Type B pancreatic cell (in vitro differentiated cells): Measurements from ENCODE around the gene LRTM2. TPM values are rescaled to one million over a fixed set of nuclear protein-coding genes. Genes with fewer than 3 reads are reported as not detected.

Experiments
- DNase-seq: peaks from one replicate; pipeline ENCODE4 v3.0.0; 2021; ENCODE audit warnings: mixed read lengths; ENCODE audit not compliant: unreplicated experiment; ENCODE audit errors: extremely low spot score
- H3K27ac Mint-ChIP-seq: 2 replicates; pipeline ENCODE4 v1.8.0; 2021; ENCODE audit warnings: mild to moderate bottlenecking, mixed read lengths
- H3K27me3 Mint-ChIP-seq: 2 replicates; pipeline ENCODE4 v1.8.0; 2021; ENCODE audit warnings: mixed read lengths
- H3K36me3 Mint-ChIP-seq: 2 replicates; pipeline ENCODE4 v1.8.0; 2021; ENCODE audit warnings: mixed read lengths
- H3K4me1 Mint-ChIP-seq: one replicate; pipeline ENCODE4 v1.8.0; 2021; ENCODE audit warnings: mixed read lengths; ENCODE audit not compliant: unreplicated experiment
- H3K4me3 Mint-ChIP-seq: 2 replicates; pipeline ENCODE4 v1.8.0; 2021; ENCODE audit warnings: mild to moderate bottlenecking, mixed read lengths
- H3K9me3 Mint-ChIP-seq: 2 replicates; pipeline ENCODE4 v1.8.0; 2021; ENCODE audit warnings: mixed read lengths
- long read RNA-seq: library from polyadenylated mRNA; unstranded; transcript quantifications from one replicate; pipeline ENCODE4 v2.0.0, GENCODE V29; 2020
- total RNA-seq: library from RNA; stranded (reverse); gene quantifications from 2 replicates; pipeline ENCODE4 v1.2.1, GENCODE V29; 2021; ENCODE audit warnings: low replicate concordance
- TF ChIP-seq, protein P1 (sequence below): fragments of 200-600 bp; sonication (generic); conservative IDR thresholded peaks from 2 replicates; pipeline ENCODE4 v1.5.0; 2021; ENCODE audit warnings: antibody characterized with exemption, mild to moderate bottlenecking

Gene LRTM2
- total RNA-seq, result 0.12 and 0.95 TPM in 2 replicates
- long read RNA-seq, partial matches to known transcripts, result 1 of 1 reads
- long read RNA-seq, other reads (novel, unspliced or antisense), result 0 of 1 reads

DNA sequence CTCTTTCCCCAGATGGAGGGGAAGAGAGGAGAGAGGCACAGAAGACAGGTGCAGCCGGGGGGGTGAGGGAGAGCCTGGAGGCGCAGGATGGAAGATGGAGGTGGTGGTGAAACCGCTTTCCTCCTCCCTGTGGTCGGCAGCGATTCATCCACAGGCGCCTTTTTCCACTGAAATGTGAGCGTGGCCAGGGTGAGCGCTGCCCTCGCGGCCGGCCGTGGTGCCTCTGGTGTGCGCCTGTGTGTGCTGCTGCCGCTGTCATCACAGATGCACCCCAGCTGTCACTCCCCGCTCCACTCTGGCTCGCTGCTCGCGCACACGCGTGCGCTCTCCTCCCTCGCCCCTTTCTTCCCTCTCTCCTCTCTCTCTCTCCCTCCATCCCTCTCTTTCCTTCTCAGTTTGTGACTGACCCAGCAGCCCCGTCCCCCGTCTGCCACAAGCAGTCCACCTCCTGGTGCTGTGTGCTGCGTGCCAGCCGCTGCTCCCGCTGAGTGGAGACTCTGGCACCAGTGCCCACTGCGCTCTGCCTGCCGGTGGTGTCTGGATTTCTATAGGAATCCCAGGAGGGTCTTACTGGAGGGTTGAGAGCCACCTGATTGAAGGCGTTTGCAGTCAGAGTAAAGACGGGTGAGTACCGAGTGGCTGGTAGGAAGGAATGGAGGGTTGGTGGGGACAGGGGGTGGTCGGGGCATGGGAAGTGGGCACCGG, at the start of gene LRTM2:
Gene LRTM2 (plus strand): TSS at position 375 of the 705 bp plus-strand sequence. CDS start 7,584 bp downstream, outside the sequence.
- Mint-ChIP-seq H3K4me1 (no peaks in the 10 kb centered on the region), H3K9me3 (no peaks in the 10 kb centered on the region), H3K36me3 (no peaks in the 10 kb centered on the region), H3K27me3 (peaks cover 81% of the 10 kb centered on the region), H3K4me3 (no peak within 1 kb of the TSS), H3K27ac (no peak within 1 kb of the TSS)
- TF ChIP-seq, protein P1, sequence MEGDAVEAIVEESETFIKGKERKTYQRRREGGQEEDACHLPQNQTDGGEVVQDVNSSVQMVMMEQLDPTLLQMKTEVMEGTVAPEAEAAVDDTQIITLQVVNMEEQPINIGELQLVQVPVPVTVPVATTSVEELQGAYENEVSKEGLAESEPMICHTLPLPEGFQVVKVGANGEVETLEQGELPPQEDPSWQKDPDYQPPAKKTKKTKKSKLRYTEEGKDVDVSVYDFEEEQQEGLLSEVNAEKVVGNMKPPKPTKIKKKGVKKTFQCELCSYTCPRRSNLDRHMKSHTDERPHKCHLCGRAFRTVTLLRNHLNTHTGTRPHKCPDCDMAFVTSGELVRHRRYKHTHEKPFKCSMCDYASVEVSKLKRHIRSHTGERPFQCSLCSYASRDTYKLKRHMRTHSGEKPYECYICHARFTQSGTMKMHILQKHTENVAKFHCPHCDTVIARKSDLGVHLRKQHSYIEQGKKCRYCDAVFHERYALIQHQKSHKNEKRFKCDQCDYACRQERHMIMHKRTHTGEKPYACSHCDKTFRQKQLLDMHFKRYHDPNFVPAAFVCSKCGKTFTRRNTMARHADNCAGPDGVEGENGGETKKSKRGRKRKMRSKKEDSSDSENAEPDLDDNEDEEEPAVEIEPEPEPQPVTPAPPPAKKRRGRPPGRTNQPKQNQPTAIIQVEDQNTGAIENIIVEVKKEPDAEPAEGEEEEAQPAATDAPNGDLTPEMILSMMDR, result no peak
- no peak for DNase-seq

DNA sequence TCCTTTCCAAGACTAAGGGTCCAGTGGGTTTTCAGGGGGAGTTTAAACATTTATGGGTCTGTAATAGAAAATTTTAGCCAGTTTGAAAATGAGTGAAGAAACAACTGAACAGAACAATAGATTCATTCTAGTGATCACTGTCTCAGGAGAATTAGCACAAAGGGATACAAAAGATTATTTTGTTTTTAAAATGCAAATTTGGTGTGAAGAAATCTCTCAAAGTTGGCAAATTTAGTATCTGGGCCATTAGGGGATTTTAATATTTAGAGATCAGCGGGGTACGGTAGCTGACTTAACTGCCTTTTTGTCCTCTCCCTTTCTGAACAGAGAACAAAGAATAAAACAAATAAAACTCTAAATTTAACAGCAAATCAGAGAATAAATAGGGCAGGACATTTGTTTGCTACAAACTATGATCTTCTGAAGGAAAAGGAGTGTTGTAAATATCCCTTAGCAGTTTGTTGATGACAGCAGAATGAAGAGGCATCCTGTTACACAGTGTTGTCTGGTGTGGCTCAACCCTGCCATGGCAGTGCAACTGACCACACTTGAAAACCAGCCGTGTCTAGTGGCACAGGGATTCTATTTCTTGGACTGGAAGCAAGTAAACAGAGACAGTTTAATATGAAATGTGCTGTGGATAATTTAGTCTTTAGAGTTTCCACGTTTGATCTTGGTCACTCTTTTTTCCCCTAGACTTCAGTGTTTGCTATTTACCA, 46.3 kb upstream of the LRTM2 start:
- no peak for DNase-seq
- H3K4me1 Mint-ChIP-seq, result peaks cover 24% of the 10 kb centered on the region
- H3K27ac Mint-ChIP-seq, result no peak overlapping the region
- H3K9me3 Mint-ChIP-seq, result no peaks in the 10 kb centered on the region
- TF ChIP-seq, protein P1, result no peak
- peaks cover 48% of the 10 kb centered on the region for H3K36me3 Mint-ChIP-seq
- H3K27me3 Mint-ChIP-seq, result peaks cover 11% of the 10 kb centered on the region
- H3K4me3 Mint-ChIP-seq, result no peak overlapping the region

DNA sequence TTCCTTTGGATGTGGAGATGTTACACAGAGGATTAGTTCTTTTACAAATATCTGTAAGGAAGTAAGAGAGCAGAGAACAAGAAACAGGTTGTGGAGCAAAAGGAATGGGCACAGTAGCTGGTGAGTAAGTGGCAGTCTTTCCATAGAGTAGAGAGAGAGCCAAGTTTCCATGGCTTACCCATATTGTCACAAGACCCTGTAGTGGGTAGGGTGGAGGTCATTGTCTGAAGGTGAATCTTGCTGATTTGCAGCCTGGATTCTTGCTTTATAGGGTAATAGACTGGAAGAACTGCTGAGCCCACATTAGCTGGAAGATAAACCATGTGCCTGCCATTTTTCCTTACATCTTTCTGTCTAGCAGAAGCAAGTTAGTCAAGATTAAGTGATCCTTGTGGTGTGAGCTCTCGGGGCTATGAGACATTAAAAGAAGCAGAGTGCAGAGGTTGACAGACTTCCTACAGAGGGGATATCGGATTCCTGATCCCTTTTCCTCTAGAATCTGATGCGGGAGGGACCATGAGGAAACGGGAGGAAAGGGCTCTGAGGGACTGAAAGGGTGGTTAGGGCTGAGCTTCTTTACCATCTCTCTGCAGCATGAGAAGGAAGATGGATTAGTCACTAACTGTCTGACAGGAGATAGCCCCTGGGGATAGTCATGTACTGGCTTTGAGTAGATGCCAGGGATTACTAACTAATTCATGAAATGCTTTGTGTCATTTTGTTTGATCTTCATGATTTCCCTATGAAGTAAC, 44.0 kb upstream of the LRTM2 start:
- Mint-ChIP-seq H3K9me3 (no peaks in the 10 kb centered on the region), H3K27ac (peak overlapping the region; percentile 37), H3K27me3 (peaks cover 18% of the 10 kb centered on the region), H3K4me3 (peak overlapping the region; percentile 23), H3K36me3 (peaks cover 54% of the 10 kb centered on the region), H3K4me1 (peaks cover 24% of the 10 kb centered on the region)
- no peak for DNase-seq
- TF ChIP-seq, protein P1, result no peak

DNA sequence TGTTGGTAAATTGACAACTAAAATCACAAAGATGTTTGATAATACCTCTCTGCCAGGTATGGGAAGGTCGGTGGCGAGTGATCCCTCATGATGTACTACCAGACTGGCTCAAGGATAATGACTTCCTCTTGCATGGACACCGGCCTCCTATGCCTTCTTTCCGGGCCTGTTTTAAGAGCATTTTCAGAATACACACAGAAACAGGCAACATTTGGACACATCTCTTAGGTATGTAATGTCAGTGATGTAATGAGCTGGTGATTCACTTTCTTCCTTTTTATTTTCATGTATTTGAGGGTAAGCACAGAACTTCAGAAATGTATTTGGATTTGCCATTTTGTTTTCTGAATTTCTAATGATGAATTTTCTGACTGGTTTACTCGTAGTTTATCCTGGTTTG, 42.6 kb upstream of the LRTM2 start:
- no peak overlapping the region for H3K27ac Mint-ChIP-seq
- no peak overlapping the region for H3K4me3 Mint-ChIP-seq
- TF ChIP-seq, protein P1, result no peak
- H3K36me3 Mint-ChIP-seq, result peaks cover 56% of the 10 kb centered on the region
- peaks cover 24% of the 10 kb centered on the region for H3K4me1 Mint-ChIP-seq
- peaks cover 18% of the 10 kb centered on the region for H3K27me3 Mint-ChIP-seq
- no peaks in the 10 kb centered on the region for H3K9me3 Mint-ChIP-seq
- no peak for DNase-seq

DNA sequence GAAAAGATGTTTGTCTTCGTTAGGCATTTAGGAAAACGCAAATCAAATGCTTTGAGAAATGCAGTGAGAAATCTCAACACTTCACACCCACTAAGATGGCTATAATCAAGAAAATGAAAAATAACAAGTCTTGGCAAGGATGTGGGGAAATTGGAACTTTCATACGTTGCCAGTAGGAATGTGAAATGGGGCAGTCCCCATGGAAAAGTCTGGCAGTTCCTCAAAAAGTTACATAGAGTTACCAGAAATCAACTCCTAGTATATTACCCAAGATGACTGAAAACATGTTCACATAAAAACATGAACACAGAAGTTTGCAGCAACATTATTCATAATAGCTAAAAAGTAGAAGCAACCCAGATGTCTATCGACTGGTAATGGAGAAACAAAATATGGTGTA, 41.5 kb upstream of the LRTM2 start:
- H3K4me1 Mint-ChIP-seq, result peaks cover 21% of the 10 kb centered on the region
- TF ChIP-seq, protein P1, result no peak
- H3K27ac Mint-ChIP-seq, result no peak overlapping the region
- H3K9me3 Mint-ChIP-seq, result no peaks in the 10 kb centered on the region
- no peak for DNase-seq
- H3K36me3 Mint-ChIP-seq, result peaks cover 48% of the 10 kb centered on the region
- H3K4me3 Mint-ChIP-seq, result no peak overlapping the region
- H3K27me3 Mint-ChIP-seq, result peaks cover 14% of the 10 kb centered on the region
